ENCODE results near the gene HOXC6.

DNA sequence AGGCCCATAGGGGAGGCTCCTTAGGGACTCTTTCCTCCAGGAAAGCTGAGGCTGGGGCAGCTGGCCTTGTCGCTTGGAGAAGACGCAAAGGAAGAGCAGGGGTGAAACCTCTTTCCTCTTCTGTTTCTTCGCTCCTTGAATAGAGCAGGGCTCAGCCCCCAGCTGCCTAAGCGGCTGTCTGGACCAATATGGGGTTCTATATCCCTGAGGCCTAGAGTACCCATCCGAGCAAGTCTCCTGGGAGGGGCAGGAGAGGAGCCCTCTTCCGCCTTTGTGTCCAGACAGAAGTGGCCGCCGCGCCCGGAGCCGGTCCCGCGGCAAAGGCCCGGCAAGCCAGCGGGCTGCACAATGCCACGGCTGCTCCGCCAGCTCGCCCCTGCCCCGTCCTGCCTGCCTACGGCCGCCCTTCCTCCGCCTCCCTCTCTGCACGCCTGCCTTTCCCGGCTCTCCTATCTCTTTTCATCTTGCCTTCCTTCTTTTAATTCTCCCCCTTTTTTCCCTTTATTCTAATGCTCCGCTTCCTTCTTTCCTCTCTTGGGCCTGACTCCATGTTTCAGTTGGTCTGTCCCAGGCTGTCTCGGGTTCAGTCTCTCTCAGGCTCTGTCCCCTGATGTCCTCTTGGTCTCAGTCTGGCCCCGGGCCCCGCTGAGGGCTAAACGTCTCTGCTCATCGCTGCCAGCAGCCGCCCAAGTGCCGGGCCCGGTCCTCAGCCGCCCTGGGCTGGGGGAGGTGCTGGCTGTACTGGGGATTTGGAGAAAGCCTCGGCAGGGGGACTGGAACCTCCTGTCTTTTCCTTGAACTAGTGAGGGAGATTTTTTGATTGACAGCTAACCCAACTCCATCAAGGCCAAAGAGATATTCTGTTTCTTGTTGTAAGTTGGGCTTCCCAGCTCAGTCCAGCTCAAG lies 30.8 kb upstream of the HOXC6 start:
- TF ChIP-seq, protein P1, sequence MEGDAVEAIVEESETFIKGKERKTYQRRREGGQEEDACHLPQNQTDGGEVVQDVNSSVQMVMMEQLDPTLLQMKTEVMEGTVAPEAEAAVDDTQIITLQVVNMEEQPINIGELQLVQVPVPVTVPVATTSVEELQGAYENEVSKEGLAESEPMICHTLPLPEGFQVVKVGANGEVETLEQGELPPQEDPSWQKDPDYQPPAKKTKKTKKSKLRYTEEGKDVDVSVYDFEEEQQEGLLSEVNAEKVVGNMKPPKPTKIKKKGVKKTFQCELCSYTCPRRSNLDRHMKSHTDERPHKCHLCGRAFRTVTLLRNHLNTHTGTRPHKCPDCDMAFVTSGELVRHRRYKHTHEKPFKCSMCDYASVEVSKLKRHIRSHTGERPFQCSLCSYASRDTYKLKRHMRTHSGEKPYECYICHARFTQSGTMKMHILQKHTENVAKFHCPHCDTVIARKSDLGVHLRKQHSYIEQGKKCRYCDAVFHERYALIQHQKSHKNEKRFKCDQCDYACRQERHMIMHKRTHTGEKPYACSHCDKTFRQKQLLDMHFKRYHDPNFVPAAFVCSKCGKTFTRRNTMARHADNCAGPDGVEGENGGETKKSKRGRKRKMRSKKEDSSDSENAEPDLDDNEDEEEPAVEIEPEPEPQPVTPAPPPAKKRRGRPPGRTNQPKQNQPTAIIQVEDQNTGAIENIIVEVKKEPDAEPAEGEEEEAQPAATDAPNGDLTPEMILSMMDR (IDR thresholded peaks at IDR 0.05): no peak
- no peak for TF ChIP-seq POLR2A (IDR thresholded peaks at IDR 0.05)

All from heart left ventricle (tissue), 13 donors.